NCI-H2227 (cell line): ENCODE data around the gene COTL1.
"Not testable (repeated sequence)": the region's sequence is repeated elsewhere in the genome, so short reads cannot be mapped to it uniquely, and the experiment has no call there.

Experiments used
- DNase-seq: peaks from one replicate; lab custom pipeline; 2025; ENCODE audit not compliant: unreplicated experiment; lab: John Stamatoyannopoulos, UW

Gene COTL1

DNA sequence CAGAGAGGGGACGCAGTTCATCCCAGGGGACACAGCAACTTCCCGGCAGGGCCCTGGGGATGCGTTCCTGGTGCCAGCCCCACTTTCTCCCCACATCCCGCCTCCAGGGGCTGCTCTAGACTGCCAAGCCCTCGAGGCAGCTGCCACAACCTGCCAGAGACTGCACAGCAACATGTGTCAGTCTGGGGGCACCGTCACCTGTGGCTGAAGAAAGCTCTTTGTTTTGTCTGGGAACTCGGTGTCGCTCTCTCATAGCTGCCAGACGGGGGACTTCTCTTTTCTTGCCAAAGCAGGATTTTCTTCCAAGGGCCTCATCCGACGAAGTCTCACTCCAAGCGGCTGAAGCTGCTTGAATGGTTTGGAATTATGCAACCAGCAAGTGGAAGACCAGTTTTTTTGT is 43.7 kb downstream of the COTL1 start:
- no peak for DNase-seq

DNA sequence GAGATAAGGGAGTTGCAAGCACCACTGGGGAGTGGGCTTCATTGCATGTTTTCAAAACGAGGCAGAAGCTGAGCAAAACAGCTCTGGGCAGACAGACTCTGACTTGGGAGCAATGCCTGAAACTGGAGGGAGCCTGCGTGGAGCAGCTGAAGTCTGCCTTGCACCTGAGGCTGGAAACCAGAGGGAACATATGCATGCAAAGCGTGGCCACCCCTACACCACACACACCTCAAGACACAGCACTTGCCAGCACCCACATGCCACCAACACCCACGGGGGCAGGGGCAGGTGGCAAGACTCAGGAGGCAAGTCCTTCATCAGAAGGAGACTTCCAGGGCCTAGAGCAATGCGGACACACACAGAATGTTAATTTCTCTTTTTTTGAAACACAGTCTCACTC is 45.8 kb downstream of the COTL1 start:
- no peak for DNase-seq

DNA sequence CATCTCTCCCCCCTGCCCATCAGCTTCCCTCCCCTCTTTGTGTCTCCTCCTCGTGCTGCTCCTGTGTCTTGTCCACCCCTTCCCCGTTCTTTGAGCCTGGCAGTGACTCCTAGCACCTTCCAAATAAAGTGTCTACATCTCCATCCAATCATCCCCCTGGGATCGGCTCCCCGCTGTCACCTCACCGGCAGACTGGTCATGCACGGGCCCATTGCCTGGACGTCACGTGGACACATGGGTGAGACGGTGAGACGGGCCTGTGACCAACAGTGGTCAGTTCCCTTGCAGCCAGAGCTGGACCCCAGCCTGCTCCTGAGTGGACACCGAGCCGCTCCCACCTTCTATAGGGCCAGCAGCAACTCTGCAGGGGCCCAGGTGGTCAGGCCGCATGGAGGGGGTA is 46.4 kb downstream of the COTL1 start:
- DNase-seq = no peak

DNA sequence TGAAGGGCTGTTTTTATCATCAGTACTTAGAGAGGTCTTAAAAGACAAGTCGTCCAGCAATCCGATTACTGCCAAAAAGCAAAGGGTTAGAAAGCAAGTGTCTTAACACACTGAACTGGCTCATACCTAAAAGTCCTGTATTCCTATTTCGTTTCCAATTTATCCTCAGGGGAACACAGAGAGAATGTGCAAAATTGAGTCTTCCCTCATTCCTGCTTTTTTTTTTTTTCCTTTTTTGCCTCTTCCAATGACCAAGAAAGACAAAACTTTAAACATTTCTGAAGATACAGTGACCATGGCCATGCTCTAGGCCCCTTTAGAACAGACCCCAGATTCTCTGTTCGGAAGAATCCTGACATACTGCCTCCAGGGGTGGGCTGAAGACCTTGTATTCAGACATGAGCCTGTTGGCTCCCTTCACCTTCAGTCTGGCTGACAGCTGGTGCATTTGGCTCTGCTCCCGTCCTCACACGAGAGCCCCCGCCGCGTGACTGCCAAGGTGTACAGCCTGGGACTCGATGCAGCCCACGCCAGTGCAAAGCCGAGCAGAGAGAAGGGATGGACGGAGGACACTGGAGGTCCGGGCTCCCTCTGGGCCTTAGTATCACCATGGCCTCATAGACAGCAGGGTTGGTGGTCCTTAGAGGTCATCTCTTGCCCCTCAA is 47.0 kb downstream of the COTL1 start:
- DNase-seq = no peak

DNA sequence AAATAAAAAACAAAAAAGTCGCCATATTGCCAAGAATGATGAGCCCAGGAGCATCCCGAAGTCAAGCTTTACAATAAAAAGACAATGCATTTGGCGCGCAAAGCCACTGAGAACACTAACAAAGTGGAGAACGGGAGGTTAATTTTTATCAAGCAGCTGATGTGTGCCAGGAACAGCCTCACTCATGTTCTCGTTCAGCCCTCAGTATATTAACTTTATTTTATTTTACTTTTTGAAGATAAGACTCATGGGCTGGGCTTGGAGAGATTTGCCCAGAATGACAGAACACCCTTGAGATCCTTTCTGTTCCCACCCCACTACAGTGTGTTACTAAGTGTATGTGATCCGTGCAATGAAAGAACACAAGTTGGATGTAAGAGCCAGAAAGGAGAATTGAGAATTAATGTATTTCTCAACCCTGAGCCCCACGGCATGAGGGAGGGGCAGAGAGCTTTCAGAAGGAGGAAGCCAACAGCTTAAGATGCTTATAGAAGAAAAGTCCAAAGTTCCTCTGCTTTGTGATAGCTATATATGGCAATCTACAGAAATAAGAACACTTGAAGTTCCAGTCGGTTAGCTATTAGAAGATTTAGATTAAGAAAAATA is 48.4 kb downstream of the COTL1 start:
- no peak for DNase-seq

DNA sequence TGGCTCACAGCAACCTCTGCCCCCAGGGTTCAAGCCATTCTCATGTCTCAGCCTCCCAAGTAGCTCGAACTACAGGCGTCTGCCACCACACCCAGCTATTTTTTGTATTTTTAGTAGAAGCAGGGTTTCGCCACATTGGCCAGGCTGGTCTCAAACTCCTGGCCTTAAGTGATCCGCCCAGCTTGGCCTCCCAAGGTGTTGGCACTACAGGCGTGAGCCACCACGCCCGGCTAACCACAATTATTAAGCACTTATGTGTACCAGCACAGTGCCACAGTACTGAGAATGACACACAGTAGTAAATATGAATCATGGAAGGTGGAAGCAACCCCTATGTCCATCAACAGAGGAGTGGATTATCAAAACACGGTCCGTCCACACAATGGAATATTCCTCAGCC is 49.8 kb downstream of the COTL1 start:
- DNase-seq = no peak

DNA sequence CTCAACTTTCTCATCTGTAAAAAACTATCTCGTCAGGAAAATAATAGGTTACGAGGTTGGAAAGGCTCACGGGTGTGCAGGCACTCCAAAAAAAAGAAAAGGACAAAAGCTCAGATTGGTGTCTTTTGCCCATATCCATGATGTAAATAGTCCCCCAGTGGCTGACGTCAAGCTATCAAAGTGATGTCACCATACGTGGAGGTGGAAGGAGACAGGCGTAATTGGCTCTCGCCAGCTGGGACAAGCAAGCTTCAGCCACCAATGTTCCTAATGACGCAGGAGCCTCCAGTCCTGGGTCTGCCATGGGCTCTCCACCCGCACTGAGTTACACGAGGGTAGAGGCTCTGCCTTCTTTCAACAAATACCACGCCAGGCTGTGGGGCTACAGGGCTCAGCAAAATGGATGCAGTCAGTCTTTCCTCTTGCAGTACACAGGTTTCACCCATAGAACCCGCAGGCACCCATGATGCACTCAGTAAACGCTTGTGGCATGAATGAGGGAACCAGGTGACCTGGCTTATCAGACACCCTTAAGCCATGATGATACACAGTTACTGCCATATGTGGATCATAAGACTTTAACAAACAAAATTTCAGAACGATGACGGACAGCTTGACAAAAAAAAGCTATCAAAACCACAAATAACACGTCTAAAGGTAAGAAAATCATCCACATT is 50.5 kb downstream of the COTL1 start:
- DNase-seq = no peak

DNA sequence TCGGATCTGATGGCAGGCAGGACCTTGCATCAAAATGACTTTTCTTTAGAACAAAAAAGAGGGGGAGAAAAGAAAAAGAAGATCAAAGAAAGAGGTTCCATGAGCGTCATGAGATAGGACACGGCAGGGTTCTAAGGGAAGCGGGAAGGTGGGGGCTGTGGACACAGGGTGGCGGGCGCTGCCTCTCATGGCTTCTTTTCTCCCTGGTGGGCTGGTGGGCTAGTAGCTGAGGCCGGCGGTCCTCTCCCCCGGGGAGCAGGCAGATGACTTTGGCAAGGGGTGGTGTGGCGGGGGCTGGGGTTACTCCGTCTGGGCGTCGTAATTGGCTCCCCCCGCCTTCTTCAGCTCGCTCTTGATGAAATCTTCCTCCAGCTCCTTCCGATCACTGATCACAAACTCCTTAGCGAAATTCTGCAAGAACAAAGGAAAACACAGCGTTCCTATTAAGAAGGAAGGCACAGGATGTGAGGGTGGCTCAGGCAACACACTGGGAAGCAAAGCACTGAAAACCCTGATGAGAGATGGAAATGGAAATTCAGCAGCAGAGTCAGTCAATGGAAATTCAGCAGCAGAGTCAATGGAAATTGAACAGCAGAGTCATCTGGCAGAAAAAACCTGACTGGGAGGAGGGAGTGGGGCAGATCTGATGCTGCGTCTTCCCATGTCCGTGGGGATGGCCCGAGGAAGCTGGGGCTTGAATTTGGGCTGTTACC is 51.2 kb downstream of the COTL1 start:
- no peak for DNase-seq

DNA sequence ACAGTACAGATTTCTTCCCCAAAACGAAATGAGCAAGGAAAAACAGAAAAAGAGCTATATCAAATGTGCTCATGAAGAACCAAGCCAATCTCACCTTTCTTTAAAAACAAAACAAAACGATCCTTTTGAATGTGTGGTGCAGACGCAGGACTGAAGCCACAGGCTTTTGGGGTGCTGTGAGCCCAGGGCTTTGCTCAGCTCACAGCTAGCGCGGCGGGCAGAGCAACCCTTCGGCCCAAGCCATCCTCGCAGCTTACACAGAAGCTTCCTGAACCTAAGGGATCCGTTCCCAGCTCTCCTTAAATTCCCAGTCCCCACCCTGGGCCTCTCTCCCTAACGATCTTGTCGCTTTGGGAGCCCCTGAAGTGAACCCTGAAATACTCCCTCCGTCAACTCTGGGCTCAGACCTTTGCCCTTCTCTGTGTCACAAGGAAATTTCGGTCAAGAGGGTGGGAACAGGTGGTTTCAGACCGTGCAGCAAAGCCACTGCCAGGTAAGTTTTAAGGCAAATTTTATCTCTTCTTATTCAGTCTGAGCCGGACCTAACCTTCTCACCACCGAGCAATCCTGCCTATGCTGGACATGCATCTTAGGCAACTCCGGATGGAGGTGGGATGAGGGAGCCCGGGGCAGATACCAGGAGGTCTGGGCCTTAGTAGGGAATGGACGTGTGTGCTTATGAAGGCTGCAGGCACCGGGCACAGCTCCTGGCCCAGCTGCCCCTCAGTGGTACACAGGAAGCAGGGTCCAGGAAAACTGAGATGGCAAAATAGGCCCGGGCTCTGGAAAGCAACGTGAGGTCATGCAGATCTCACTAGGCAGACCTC is 52.0 kb downstream of the COTL1 start:
- DNase-seq = no peak

DNA sequence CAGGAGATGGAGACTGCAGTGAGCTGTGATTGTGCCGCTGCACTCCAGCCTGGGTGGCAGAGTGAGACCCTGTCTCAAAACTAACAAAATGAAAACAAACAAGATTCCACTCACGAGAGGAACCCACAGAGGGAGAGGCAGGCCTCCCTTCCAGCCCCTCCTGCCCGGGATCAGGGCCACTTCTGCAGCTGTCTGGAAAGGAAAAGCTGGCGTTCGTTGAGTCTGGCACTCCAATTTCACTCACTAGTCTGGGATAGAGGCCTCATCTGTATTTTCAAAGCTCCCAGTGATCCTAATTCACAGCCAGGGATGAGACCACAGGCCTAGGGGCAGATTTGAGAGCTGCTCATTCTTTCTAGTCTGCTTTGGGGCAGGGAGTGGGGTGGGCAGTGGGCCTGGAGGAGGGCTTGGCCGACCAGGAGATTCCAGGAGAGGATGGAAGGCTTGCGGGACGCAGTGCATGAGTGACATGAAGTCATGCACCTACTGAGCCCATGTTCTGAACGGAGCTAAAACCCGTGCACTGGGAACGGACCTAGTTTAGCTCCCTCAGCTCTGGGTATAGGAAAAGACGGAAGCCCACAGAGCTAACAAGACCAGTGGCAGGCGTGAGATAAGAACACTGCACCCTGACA is 54.0 kb downstream of the COTL1 start:
- DNase-seq = no peak

DNA sequence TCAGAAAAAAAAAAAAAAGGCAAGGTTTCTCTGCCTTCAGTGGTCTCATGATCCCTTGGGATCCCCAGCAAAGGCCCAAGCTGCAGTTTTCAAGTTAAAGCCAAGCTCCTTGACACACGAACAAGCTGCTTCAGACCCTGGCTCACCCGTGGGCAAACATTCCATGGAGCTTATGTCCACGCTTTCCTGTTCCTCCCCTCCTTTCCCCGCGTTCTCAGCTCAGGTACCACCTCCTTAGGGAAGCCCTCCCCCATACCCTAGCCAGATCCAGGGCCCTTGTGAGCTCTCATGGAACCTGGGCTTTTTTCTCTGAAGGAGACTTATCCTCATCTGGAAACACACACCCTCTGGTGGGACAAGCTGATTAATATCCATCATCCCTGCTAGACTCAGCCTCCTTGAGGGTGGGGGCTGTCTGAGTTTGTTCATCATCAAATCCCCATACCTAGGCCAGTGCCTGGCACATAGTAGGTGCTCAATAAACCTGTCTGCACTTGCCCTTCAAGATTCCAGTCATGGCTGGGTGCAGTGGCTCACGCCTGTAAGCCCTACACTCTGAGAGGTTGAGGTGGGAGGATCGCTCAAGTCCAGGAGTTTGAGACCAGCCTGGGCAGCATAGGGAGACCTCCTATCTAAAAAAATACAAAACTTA is 54.7 kb downstream of the COTL1 start:
- DNase-seq = no peak

DNA sequence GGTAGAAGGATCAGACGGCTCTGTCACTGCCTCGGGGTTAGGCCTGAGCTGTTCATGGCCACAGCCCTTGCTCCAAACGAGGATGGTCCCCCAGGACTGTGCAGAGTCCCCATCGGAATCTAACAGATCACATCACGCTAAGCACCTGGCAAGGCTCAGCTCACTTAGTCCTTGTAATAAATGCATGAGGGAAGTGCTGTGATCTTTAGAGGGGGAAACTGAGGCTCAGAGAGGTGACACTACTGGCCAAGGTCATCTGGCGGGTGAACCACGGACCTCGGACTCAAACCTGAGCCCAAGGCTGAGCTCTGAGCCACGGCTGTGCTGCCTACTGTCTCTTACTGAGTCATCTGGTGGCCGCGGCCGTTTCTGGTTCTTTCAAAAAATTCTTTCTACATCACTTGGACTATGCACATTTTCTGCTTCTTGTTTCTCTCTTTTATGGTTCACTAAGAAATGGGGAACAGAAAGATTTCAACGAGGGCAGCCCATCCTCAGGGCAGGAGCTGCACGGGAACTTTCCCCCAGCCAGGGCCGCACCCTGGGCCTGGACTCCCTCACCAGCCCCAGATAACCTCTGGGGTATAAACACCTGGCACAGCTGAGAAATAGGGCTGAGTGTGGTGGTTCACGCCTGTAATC is 55.6 kb downstream of the COTL1 start:
- DNase-seq = no peak

DNA sequence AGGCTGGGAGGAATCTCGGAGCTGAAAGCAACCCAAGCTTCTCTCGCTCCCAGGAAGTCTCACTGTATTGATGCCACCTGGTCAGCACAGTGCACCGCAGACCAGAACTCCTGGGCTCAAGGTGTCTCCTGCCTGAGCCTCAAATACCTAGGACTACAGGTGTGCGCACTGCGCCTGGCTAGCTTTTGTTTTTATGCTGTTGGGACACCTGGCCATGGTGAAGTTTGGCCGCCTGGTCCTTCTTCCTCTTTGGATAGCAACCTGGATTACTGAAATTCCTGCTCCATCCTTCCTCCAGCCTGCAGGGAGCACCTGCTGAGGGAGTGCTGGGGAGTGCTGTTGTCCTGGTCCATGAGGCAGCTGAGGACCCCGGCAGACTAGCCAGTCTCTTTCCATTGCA is 56.6 kb downstream of the COTL1 start:
- no peak for DNase-seq

DNA sequence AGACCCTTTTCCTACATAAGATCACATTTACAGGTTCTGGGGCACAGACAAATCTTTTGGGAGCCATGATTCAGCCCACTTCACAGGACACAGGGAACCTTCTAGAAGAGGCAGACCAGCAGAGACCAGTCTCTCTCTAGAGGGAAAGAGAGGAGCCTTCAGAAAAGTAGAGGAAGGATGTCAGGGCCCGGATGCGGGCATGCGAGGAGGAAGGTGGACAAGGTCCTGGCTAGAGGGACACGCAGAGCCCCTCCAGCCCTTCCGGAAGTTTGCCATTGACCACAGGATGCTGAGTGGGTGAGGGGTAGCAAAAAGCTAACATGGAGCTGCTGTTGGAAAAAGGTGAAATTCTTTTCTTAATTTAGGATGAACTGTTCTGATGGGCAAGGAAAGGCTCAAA is 57.6 kb downstream of the COTL1 start:
- no peak for DNase-seq

DNA sequence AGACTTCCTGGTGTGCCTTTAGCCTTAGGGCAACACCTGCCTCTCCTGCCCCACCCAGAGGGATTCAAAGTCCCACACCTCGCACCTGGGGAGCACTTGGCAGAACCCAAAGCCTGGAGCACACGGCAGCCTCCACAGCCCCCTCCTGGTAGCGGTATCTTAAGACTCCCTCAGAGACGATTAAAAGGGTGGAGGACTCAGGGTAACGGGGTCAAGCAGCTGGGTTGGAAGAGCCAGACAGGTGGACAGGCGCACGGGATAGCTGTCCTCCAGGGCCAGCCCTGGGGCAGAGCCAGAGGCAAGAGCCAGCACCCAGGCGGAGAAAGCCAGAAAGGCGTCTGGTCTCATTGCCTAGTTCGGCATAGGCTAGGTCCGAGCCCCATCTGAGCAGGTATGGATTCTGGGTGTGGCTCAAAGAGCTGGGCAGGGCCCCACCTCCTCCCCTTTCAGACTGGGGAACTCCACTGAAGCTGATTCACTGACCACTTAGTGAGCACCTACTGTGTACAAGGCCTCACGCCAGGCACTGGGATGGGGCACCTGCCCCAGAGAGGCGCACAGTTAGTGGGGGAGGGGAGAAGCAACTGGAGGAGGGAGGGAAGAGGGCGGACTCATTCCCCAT is 58.5 kb downstream of the COTL1 start:
- DNase-seq = no peak

DNA sequence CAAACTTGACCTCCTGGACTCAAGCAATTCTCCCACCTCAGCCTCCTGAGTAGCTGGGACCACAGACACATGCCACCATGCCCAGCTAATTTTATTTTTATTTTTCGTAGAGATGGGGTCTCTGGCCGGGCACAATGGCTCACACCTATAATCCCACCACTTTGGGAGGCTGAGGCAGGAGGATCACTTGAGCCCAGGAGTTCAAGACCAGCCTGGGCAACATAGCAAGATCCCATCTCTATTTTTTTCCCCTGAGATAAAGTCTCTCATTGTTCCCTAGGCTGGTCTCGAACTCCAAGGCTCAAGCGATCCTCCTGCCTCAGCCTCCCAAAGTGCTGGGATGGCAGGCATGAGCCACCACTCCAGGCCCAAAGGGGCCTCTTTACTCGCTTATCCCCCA is 59.0 kb downstream of the COTL1 start:
- not testable (repeated sequence) for DNase-seq

DNA sequence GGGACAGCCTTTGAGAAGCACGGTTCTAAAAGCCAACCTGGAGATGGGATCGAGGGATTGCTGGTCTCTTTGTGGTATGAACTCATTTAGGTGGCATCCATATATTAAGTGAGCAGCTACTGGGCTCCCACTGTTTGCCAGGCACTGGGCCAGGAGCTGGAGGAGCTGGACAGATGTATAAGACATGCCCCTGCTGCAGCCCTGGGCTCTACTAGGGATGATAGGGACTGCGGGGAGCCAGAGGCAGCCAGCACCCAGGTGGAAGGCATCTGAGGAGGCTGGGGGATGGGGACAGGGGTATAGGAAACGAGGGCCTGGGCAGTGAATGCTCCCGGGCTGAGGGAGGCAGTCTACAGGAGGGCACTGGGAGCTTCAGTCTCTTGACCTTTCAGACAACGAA is 60.4 kb downstream of the COTL1 start:
- no peak for DNase-seq

DNA sequence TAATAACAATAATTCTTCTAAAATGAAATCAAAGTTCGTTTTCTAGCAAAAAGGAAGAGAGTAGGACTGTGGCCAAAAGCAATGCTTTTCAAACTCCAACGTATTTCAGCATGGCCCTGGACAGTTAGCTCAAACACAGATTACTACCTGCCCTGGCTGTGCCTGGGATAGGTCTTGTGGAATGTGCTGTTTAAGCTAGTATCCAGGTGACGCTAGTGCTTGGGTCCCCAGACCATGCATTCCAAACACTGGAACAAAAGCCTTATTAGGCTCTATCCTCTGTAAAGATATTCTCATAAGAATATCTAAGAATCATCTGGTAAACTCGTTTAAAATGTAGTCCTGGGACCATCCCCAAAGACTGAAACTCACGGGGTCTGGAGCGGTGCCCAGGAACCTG is 60.8 kb downstream of the COTL1 start:
- DNase-seq = no peak
